Osteocyte (in vitro differentiated cells): ENCODE results near the gene ENG. TPM values are rescaled to one million over a fixed set of nuclear protein-coding genes. Genes with fewer than 3 reads are reported as not detected.

ENCODE experiments used
- DNase-seq: peaks from one replicate; pipeline ENCODE4 v3.0.0; 2021; ENCODE audit warnings: mixed read lengths; ENCODE audit not compliant: unreplicated experiment; ENCODE audit errors: extremely low spot score
- H3K27ac Mint-ChIP-seq: one replicate; pipeline ENCODE4 v1.8.0; 2021; ENCODE audit warnings: mild to moderate bottlenecking, mixed read lengths; ENCODE audit not compliant: unreplicated experiment
- H3K27me3 Mint-ChIP-seq: one replicate; pipeline ENCODE4 v1.8.0; 2021; ENCODE audit warnings: mixed read lengths; ENCODE audit not compliant: unreplicated experiment
- H3K36me3 Mint-ChIP-seq: one replicate; pipeline ENCODE4 v1.8.0; 2021; ENCODE audit warnings: mixed read lengths; ENCODE audit not compliant: unreplicated experiment
- H3K4me1 Mint-ChIP-seq: one replicate; pipeline ENCODE4 v1.8.0; 2021; ENCODE audit warnings: mixed read lengths; ENCODE audit not compliant: unreplicated experiment
- H3K4me3 Mint-ChIP-seq: one replicate; pipeline ENCODE4 v1.8.0; 2021; ENCODE audit warnings: mild to moderate bottlenecking, moderate library complexity, mixed read lengths; ENCODE audit not compliant: unreplicated experiment
- H3K9me3 Mint-ChIP-seq: one replicate; pipeline ENCODE4 v1.8.0; 2021; ENCODE audit warnings: mixed read lengths; ENCODE audit not compliant: unreplicated experiment
- CTCF ChIP-seq: fragments of 200-600 bp; sonication (generic); IDR thresholded peaks from 2 replicates; pipeline ENCODE4 v1.5.0; 2021; ENCODE audit warnings: antibody characterized with exemption, mild to moderate bottlenecking, moderate library complexity
- total RNA-seq: library from RNA; stranded (reverse); gene quantifications from 2 replicates; pipeline ENCODE4 v1.2.1, GENCODE V29; 2021

The ENG gene
- total RNA-seq, 1 donor from 2014 or later, result 143 TPM

GRCh38 chr9:127816362-127816725 lies 38.1 kb downstream of the ENG start:
- no peak for TF ChIP-seq CTCF
- peaks cover 13% of the 10 kb centered on the region for H3K36me3 Mint-ChIP-seq
- H3K27me3 Mint-ChIP-seq, result no peaks in the 10 kb centered on the region
- no peaks in the 10 kb centered on the region for H3K9me3 Mint-ChIP-seq
- no peak overlapping the region for H3K27ac Mint-ChIP-seq
- no peak for DNase-seq
- H3K4me3 Mint-ChIP-seq, result no peak overlapping the region
- no peaks in the 10 kb centered on the region for H3K4me1 Mint-ChIP-seq

- Mint-ChIP-seq H3K4me1 (no peaks in the 10 kb centered on the region), H3K36me3 (peaks cover 11% of the 10 kb centered on the region), H3K4me3 (no peak overlapping the region), H3K27me3 (no peaks in the 10 kb centered on the region), H3K27ac (no peak overlapping the region), H3K9me3 (no peaks in the 10 kb centered on the region)
- DNase-seq, result no peak
- TF ChIP-seq CTCF, result no peak
These were observed 38.7 kb downstream of the ENG start for GRCh38 chr9:127815512-127816361.

DNA sequence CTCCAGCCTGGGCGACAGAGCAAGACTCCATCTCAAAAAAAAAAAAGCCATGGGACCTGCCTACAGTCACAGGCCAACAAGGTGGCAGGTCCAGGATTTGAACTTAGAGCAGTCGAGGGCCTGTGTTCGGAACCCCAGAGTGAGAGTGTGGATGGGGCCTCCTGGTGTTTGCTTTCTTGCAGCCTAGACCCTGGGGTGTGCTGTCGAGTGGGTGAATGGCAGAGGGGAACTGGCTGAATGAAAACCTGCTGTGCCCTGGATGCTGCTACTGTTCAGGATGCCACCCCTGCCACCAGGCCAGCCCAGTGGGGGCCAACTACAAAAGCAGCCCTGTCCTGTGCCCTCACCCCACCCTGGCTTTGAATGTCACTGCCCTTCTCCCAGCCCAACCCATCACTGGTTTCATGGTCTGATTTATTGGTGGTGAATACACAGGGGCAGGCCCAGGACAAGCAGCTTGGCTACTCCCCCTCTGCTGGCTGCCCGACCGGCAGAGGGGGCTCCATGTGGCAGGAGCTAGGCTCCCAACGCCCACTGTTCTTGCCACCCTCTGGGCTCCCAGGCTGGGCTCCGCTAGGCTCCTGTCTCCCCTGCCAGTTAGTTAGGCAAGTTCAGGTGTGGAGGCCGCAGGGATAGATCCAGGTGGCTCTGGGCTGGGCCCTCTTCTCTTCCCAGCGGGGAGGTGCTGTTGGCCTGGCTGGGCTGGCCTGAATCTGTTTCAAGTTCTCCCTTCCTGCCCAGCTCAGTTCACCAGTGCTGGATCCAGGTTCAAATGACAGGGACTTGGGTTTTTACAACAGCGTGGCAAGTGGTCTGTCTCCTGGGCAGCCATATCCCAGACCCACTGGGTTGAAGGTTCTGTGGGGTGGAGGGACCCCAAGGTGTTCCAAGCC lies 39.6 kb downstream of the ENG start:
- Mint-ChIP-seq H3K27me3 (no peaks in the 10 kb centered on the region), H3K27ac (no peak overlapping the region), H3K4me1 (no peaks in the 10 kb centered on the region), H3K9me3 (no peaks in the 10 kb centered on the region), H3K36me3 (peaks cover 11% of the 10 kb centered on the region), H3K4me3 (no peak overlapping the region)
- no peak for DNase-seq
- TF ChIP-seq CTCF, result no peak

- H3K27me3 Mint-ChIP-seq, result no peaks in the 10 kb centered on the region
- no peaks in the 10 kb centered on the region for H3K9me3 Mint-ChIP-seq
- H3K27ac Mint-ChIP-seq, result peak overlapping the region; percentile 4
- no peak for DNase-seq
- no peak overlapping the region for H3K4me3 Mint-ChIP-seq
- no peaks in the 10 kb centered on the region for H3K4me1 Mint-ChIP-seq
- TF ChIP-seq CTCF, result no peak
- peaks cover 13% of the 10 kb centered on the region for H3K36me3 Mint-ChIP-seq
These were observed 40.7 kb downstream of the ENG start for GRCh38 chr9:127813686-127814226.
